NCI-H2107 treated with DMSO at 0.1 percent for 48 hours (cell line): Measurements from ENCODE around the gene HPS5.
A peak's percentile ranks its signal among the peaks of the same experiment; 100 is the strongest.

Source experiments
- DNase-seq: peaks from one replicate; lab custom pipeline; 2025; ENCODE audit not compliant: unreplicated experiment; lab: John Stamatoyannopoulos, UW

Gene HPS5

GRCh38 chr11:18243783-18244362 lies 78.1 kb downstream of the HPS5 start:
- peak; percentile 35 for DNase-seq

DNA sequence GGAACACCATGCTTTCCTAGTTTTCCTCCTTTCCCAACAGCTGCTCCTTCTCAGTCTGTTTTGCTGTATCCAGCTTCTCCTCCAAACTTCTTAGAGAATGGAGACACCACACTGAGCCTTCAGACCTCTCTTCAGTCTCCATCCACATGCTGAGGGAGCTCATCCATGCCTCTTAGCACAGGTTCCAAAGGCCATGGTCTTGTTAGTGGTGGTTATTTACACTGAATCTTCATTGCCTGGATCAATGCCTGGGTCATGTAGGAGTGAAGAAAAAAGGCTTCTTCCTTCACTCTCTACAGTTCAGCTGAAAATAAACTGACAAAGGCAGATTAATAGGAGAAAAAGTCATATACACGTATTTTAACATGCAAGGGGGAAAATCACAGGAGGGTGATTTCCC lies 82.3 kb downstream of the HPS5 start:
- no peak for DNase-seq

DNA sequence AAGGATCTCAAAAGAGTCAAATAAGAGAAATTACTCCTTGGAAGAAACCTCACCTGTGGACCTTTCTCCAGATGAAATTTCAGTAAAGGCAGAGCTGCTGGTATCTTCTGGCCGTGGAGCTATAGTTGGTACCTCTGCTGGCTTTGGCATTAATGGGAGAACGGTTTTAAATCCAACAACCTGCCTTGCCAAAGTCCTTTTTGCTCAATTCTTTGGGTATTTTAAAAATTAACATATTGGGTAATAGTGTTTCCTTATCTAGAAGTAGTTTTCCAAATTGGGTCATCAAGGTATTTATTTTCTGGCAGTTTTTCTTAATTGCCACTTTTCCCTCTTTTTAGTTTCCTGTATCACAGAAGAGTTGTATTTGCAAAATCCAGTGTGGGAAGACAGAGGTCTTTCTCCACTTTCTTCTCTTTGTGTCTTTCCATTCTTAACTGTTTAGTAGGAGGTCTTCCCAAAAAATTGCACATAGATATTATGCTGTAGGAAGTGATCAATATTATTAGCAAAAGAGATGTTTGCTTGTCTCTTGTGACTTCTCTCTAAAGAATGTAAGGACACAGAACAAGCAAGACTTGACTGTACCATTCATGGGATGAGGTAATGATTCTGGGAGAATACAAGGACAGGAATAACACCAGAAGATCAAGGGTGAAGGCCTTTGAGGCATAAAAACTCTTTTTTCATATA lies 85.1 kb downstream of the HPS5 start, which contains the start of gene SAA4:
Gene SAA4, minus strand, starts transcription at position 139 of the 693 bp plus-strand sequence. CDS start 876 bp downstream, outside the sequence.
- DNase-seq = no peak

DNA sequence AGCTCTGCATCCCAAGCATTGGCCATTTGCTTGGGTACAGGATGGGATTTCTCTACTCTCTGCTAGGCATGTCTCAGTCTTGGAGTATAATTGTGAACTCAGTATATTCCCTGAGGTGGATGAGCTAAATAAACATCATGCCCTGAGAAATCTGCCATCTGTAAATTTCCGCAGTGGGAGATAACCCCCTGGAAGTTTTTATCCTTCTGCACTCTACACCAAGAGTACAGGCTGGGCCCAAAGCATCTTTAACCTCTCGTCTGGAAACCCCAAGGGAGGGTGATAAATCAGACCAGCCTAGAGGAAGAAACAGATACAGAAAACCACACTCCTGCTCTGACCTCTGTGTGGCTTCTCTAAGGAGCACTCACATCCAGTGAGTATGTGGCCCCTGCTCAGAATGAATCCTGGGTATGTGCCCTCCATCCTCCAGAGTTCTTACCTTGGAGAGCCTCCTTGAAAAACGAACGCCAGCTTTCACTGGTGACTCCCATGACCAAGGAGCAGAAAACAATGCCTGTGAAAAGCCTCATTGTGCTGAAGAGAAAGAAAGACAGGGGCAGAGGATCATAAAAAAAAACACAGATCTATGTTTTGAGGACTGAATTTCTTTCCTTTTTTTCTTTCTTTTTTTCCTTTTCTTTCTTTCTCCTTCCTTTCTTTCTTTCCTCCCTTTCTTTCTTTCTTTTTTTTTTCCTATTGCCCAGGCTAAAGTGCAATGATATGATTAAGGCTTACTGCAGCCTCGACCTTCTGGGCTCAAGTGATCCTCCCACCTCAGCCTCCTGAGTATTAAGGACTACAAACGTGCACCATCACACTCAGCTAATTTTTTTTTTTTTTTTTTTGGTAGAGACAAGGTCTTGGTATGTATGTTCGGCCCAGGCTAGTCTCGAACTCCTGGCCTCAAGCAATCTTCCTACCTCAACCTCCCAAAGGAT lies 86.3 kb downstream of the HPS5 start:
- no peak for DNase-seq

- no peak for DNase-seq
Observed at GRCh38 chr11:18233912-18234311, 88.0 kb downstream of the HPS5 start.

- no peak for DNase-seq
Observed at GRCh38 chr11:18230859-18231258, 91.1 kb downstream of the HPS5 start.

DNA sequence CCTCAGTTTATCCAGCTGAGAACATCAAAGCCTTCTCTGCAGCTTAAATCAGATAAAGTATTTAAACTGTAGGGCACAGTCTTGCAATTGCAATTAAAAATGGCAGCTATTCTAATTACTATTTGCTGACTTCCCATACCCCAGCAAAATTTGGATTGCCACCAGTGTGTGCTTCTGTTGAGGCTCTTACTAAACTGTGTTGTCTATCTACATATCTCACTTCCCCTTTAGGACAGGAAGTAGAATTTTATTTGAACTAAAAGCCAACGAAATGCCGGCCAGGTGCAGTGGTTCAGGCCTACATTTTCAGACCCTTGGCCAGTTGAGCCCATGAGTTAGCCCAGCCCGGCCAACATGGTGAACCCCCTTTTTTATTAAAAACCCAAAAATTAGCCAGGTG lies 92.4 kb downstream of the HPS5 start:
- DNase-seq = no peak
